GM10266 (cell line): Measurements from ENCODE around the gene SLC24A3.

Experiments used
- DNase-seq: peaks from one replicate; pipeline ENCODE4 v3.0.0; 2012; ENCODE audit errors: extremely low spot score
- CTCF ChIP-seq: IDR thresholded peaks from 2 replicates; pipeline ENCODE4 v1.5.1; 2012; ENCODE audit warnings: mild to moderate bottlenecking, low read depth; ENCODE audit not compliant: control insufficient read depth, insufficient read depth; ENCODE audit errors: missing control alignments

Gene SLC24A3

GRCh38 chr20:19252451-19253120, 40.1 kb downstream of the SLC24A3 start:
- no peak for DNase-seq

GRCh38 chr20:19253316-19253715, 40.9 kb downstream of the SLC24A3 start:
- DNase-seq = no peak

More at GRCh38 chr20:19252451-19253120, 40.1 kb downstream of the SLC24A3 start:
- no peak for TF ChIP-seq CTCF

GRCh38 chr20:19253916-19254820, 41.7 kb downstream of the SLC24A3 start:
- DNase-seq = no peak
- TF ChIP-seq CTCF = no peak

More at GRCh38 chr20:19253316-19253715, 40.9 kb downstream of the SLC24A3 start:
- no peak for TF ChIP-seq CTCF

- no peak for TF ChIP-seq CTCF
- DNase-seq = no peak
Observed at GRCh38 chr20:19254956-19255355, 42.5 kb downstream of the SLC24A3 start.

- DNase-seq = no peak
- no peak for TF ChIP-seq CTCF
Observed at GRCh38 chr20:19256085-19256484, 43.6 kb downstream of the SLC24A3 start.

GRCh38 chr20:19256906-19257595, 44.6 kb downstream of the SLC24A3 start:
- no peak for TF ChIP-seq CTCF

More at GRCh38 chr20:19256906-19257595, 44.6 kb downstream of the SLC24A3 start:
- DNase-seq = no peak
